Neuronal stem cell (in vitro differentiated cells): ENCODE results near the gene SLC9A8.

Experiments used
- DNase-seq: peaks from one replicate; pipeline ENCODE4 v3.0.0-alpha.2; 2013; ENCODE audit warnings: low spot score
- H2AFZ ChIP-seq: one replicate; pipeline ENCODE4 v1.6.1; 2013; ENCODE audit warnings: mild to moderate bottlenecking, low read length, inconsistent platforms
- H2AK5ac ChIP-seq: 2 replicates; pipeline ENCODE4 v1.6.1; 2013; ENCODE audit warnings: low read depth, mild to moderate bottlenecking, inconsistent platforms, low read length, moderate library complexity, mixed read lengths
- H2BK120ac ChIP-seq: 2 replicates; pipeline ENCODE4 v1.6.1; 2013; ENCODE audit warnings: low read depth, mild to moderate bottlenecking, inconsistent platforms, low read length, moderate library complexity, mixed read lengths
- H2BK12ac ChIP-seq: one replicate; pipeline ENCODE4 v1.6.1; 2013; ENCODE audit warnings: low read length, inconsistent platforms
- H2BK15ac ChIP-seq: 2 replicates; pipeline ENCODE4 v1.6.1; 2013; ENCODE audit warnings: mild to moderate bottlenecking, low read length, inconsistent platforms, mixed read lengths
- H2BK5ac ChIP-seq: one replicate; pipeline ENCODE4 v1.6.1; 2013; ENCODE audit warnings: inconsistent platforms, mild to moderate bottlenecking, low read length, moderate library complexity
- H3K14ac ChIP-seq: one replicate; pipeline ENCODE4 v1.6.1; 2013; ENCODE audit warnings: low read length, inconsistent platforms
- H3K18ac ChIP-seq: 2 replicates; pipeline ENCODE4 v1.6.1; 2013; ENCODE audit warnings: low read length, inconsistent platforms
- H3K23ac ChIP-seq: 2 replicates; pipeline ENCODE4 v1.6.1; 2013; ENCODE audit warnings: low read depth, mild to moderate bottlenecking, mixed read lengths, low read length, inconsistent platforms; ENCODE audit not compliant: poor library complexity
- H3K27ac ChIP-seq: replicated peaks from 3 replicates; pipeline ENCODE4 v1.5.1; 2013; ENCODE audit warnings: low read length, inconsistent platforms
- H3K27me3 ChIP-seq, 3 experiments: 2 replicates each; pipeline ENCODE4 v1.6.1; 2013; ENCODE audit warnings: low read length in 3 of 3, mild to moderate bottlenecking in 2 of 3, inconsistent platforms in 1 of 3, low read depth in 1 of 3, mixed read lengths in 1 of 3, moderate library complexity in 1 of 3; ENCODE audit not compliant: control insufficient read depth in 3 of 3, insufficient read depth in 3 of 3
- H3K36me3 ChIP-seq, 2 donors: replicated peaks in 1 of 2; 2 replicates each; pipeline ENCODE4 v1.6.1; 2013; ENCODE audit warnings: low read length in 2 of 2; ENCODE audit not compliant: control insufficient read depth in 2 of 2, insufficient read depth in 2 of 2
- H3K4ac ChIP-seq: 2 replicates; pipeline ENCODE4 v1.6.1; 2013; ENCODE audit warnings: inconsistent platforms, mild to moderate bottlenecking, low read length, moderate library complexity
- H3K4me1 ChIP-seq, 2 donors: 1 replicate in 1 of 2; 2 replicates in 1 of 2; pipeline ENCODE4 v1.6.1; 2013; ENCODE audit warnings: low read length in 2 of 2, low read depth in 1 of 2; ENCODE audit not compliant: control insufficient read depth in 2 of 2, insufficient read depth in 1 of 2
- H3K4me2 ChIP-seq: one replicate; pipeline ENCODE4 v1.6.1; 2013; ENCODE audit warnings: mild to moderate bottlenecking, low read length, inconsistent platforms; ENCODE audit not compliant: insufficient read depth, poor library complexity, severe bottlenecking
- H3K4me3 ChIP-seq, 2 donors: 2 replicates each; pipeline ENCODE4 v1.5.1; 2013; ENCODE audit warnings: low read length in 2 of 2, mild to moderate bottlenecking in 2 of 2, inconsistent platforms in 1 of 2, moderate library complexity in 1 of 2
- H3K79me1 ChIP-seq: one replicate; pipeline ENCODE4 v1.6.1; 2013; ENCODE audit warnings: low read depth, mild to moderate bottlenecking, inconsistent platforms, low read length, moderate library complexity
- H3K9ac ChIP-seq: one replicate; pipeline ENCODE4 v1.6.1; 2013; ENCODE audit warnings: mild to moderate bottlenecking, low read depth, low read length, inconsistent platforms; ENCODE audit not compliant: poor library complexity
- H3K9me3 ChIP-seq, 2 donors: replicated peaks in 1 of 2; 2 replicates each; pipeline versions ENCODE3 to v1.6.1; 2013; ENCODE audit warnings: low read length in 2 of 2, mild to moderate bottlenecking in 2 of 2, inconsistent platforms in 1 of 2, low read depth in 1 of 2, mixed read lengths in 1 of 2, moderate library complexity in 1 of 2; ENCODE audit not compliant: control insufficient read depth in 2 of 2, insufficient read depth in 1 of 2
- H4K8ac ChIP-seq: one replicate; pipeline ENCODE4 v1.6.1; 2013; ENCODE audit warnings: low read depth, mild to moderate bottlenecking, inconsistent platforms, low read length, moderate library complexity
- H4K91ac ChIP-seq: one replicate; pipeline ENCODE4 v1.6.1; 2013; ENCODE audit warnings: low read length, low read depth, mild to moderate bottlenecking, inconsistent platforms; ENCODE audit not compliant: poor library complexity
- WGBS, 2 donors: extraction: QIAGEN DNeasy Blood & Tissue Kit; methylation state at CpG; one replicate each; pipeline ENCODE4 v1.1.7; 2013; ENCODE audit warnings: missing lambda C conversion rate in 2 of 2, mixed read lengths in 1 of 2; ENCODE audit not compliant: insufficient read length in 2 of 2, insufficient replicate concordance in 1 of 2; ENCODE audit errors: extremely low coverage in 2 of 2; 5-methylcytosine and 5-hydroxymethylcytosine counted together

Gene SLC9A8

DNA sequence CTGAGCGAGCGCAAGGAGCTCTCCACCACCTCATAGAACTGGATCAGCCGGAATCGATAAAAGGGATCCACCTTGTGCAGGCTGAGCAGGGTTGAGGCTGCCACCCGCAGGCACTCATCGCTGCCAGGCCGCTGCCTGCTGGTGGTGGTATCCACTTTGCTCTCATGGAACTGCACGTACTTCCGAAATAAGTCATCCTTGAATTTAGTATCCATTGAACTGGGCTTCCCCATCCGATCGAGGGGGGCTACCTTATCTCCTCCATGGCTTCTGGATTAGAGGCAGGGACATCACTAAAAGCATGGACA, 95.6 kb downstream of the SLC9A8 start:
- no peak overlapping the region for H3K18ac ChIP-seq
- peaks cover 10% of the 10 kb centered on the region for H3K79me1 ChIP-seq
- H3K4me3 ChIP-seq, result no peak overlapping the region
- no peak overlapping the region for H2BK120ac ChIP-seq
- H2AFZ ChIP-seq, result no peak overlapping the region
- no peak overlapping the region for H2AK5ac ChIP-seq
- H3K4me2 ChIP-seq, result no peak overlapping the region
- no peaks in the 10 kb centered on the region for H3K27me3 ChIP-seq
- H3K36me3 ChIP-seq, result peaks cover 31 to 50% of the 10 kb centered on the region in 2 donors
- H4K91ac ChIP-seq, result no peak overlapping the region
- no peak overlapping the region for H2BK15ac ChIP-seq
- H3K4me1 ChIP-seq, result peaks cover 0 to 11% of the 10 kb centered on the region in 2 donors
- H2BK5ac ChIP-seq, result no peak overlapping the region
- no peak overlapping the region for H3K23ac ChIP-seq
- no peak for DNase-seq
- no peak overlapping the region for H3K27ac ChIP-seq
- no peak overlapping the region for H3K9ac ChIP-seq
- no peak overlapping the region for H3K14ac ChIP-seq
- WGBS, 2 donors, result no CpG with 5 or more reads among the region's 11 CpGs
- no peaks in the 10 kb centered on the region for H3K9me3 ChIP-seq
- no peak overlapping the region for H4K8ac ChIP-seq
- H3K4ac ChIP-seq, result no peak overlapping the region
- H2BK12ac ChIP-seq, result no peak overlapping the region

DNA sequence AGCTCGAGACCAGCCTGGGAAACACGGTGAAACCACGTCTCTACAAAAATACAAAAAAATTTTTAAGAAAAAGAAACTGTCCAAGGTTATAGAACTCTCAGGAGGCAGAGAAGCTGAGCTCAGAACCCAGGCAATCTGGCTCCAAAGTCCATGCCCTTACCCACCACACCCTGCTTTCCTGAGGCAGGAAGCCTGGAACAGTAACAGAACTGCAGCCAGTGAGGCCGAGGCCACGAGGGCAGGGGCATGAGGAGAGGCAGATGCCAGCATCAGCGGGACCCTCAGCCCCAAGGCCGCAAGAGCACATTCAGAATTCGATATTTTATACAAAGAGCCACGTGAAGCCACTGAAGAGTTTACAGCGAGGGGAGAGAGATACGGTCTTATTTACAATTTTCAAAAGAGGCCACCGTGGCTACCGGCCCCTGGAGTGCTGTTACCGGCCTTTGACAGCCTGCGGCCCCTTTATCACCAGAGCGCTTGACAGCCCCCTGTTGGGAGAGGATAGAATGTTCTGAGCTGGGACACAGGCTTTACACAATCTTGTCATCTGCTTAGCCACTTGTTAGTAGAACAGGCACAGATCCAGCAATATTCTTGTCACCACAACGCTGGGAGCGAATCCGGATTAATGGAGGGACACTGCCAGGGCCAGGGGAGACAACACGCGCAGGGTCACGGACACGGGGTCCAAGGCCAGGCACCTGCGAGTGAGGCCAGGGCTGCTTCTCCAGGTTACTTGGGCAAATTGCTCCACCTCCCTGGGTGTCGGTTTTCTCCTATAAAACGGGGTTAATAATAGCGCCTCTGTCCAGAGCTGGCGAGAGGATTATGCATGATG, 97.1 kb downstream of the SLC9A8 start:
- Histone ChIP-seq H3K4me1 (peaks cover 6 to 17% of the 10 kb centered on the region in 2 donors), H3K27me3 (no peaks in the 10 kb centered on the region), H3K23ac (no peak overlapping the region), H4K91ac (peak overlapping the region; percentile 77), H2BK120ac (no peak overlapping the region), H3K4me2 (no peak overlapping the region), H3K36me3 (peaks cover 23 to 38% of the 10 kb centered on the region in 2 donors), H3K27ac (no peak overlapping the region), H2AFZ (peak overlapping the region; percentile 48), H3K4me3 (no peak overlapping the region), H3K79me1 (peaks cover 13% of the 10 kb centered on the region), H2BK15ac (no peak overlapping the region), H3K14ac (no peak overlapping the region), H2BK5ac (no peak overlapping the region), H3K9me3 (no peaks in the 10 kb centered on the region), H3K18ac (no peak overlapping the region), H2AK5ac (no peak overlapping the region), H2BK12ac (no peak overlapping the region), H4K8ac (no peak overlapping the region), H3K9ac (no peak overlapping the region), H3K4ac (no peak overlapping the region)
- no CpG with 5 or more reads among the region's 28 CpGs for WGBS, 2 donors
- no peak for DNase-seq

DNA sequence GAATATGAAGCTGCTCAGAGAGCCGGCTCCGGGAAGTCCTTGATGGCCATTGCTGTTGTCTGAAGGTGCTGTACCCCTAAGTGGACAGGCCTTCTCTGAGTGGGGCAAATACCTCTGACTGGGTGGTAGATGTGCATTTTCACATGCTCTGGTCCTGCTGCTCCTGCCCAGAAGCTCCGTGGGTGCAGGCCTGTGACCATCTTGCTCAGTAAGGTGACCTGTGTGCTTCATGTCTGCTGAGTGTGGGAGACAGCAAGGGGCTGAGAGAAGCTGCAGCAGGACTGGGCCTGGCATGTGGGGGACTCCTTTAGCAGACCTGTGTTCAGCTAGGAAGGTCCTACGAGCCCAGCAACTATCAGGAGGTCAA, 97.7 kb downstream of the SLC9A8 start:
- no CpG with 5 or more reads among the region's 4 CpGs for WGBS, 2 donors
- H2BK5ac ChIP-seq, result no peak overlapping the region
- H3K23ac ChIP-seq, result no peak overlapping the region
- H3K79me1 ChIP-seq, result peaks cover 16% of the 10 kb centered on the region
- no peak overlapping the region for H3K4me2 ChIP-seq
- peak overlapping the region; percentile 34 for H3K9ac ChIP-seq
- H4K91ac ChIP-seq, result no peak overlapping the region
- no peak overlapping the region for H2AK5ac ChIP-seq
- no peaks in the 10 kb centered on the region for H3K9me3 ChIP-seq
- H3K4me1 ChIP-seq, result peaks cover 6 to 17% of the 10 kb centered on the region in 2 donors
- H3K14ac ChIP-seq, result no peak overlapping the region
- H2BK15ac ChIP-seq, result no peak overlapping the region
- H3K36me3 ChIP-seq, result peaks cover 17 to 32% of the 10 kb centered on the region in 2 donors
- no peak overlapping the region for H3K18ac ChIP-seq
- no peak overlapping the region for H4K8ac ChIP-seq
- H3K4me3 ChIP-seq, result no peak overlapping the region
- no peaks in the 10 kb centered on the region for H3K27me3 ChIP-seq
- no peak overlapping the region for H2BK12ac ChIP-seq
- no peak overlapping the region for H3K27ac ChIP-seq
- no peak overlapping the region for H2BK120ac ChIP-seq
- no peak overlapping the region for H2AFZ ChIP-seq
- no peak overlapping the region for H3K4ac ChIP-seq
- DNase-seq, result no peak

DNA sequence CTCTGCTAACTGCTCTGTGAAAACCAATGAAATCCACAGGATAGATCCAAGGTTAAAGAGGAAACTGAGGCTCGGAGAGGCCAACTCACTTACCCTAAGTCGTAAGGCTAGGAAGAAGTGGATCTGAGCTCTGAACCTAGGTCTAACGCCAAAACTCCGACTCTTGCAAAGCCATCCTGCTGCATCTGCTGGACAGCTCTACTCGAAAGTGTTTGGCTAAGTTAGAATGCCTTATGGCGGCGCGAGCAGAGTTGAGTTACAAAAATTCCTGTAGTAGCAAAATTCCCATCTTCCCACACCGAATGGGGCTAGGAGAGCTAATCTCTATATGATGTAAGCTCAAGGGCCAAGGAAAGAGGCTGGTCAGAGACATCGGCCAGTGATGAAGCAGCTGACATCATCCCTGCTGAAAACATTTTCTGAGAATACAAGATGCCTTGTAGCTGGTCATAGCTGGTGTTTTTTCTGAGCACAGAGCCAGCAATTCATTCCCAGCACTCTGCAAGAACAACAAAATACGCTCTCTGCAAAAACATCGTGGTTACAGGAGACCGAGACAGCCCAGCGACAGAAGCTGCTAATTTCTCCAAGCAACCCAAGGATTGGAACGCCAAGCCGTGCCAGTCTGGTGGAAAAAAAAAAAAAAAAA, 100.9 kb downstream of the SLC9A8 start:
- Histone ChIP-seq H2BK120ac (no peak overlapping the region), H2BK15ac (no peak overlapping the region), H4K8ac (no peak overlapping the region), H2BK12ac (no peak overlapping the region), H3K36me3 (peaks cover 2 to 4% of the 10 kb centered on the region in 2 donors), H2AFZ (no peak overlapping the region), H3K27ac (no peak overlapping the region), H2BK5ac (no peak overlapping the region), H3K9ac (no peak overlapping the region), H3K18ac (no peak overlapping the region), H3K9me3 (no peaks in the 10 kb centered on the region), H3K4me3 (peak overlapping the region in 1 of 2 donors; percentile 86), H3K27me3 (no peaks in the 10 kb centered on the region), H2AK5ac (no peak overlapping the region), H3K4me1 (peaks cover 6 to 19% of the 10 kb centered on the region in 2 donors), H4K91ac (no peak overlapping the region), H3K14ac (no peak overlapping the region), H3K4me2 (no peak overlapping the region), H3K79me1 (peaks cover 9% of the 10 kb centered on the region), H3K4ac (no peak overlapping the region), H3K23ac (no peak overlapping the region)
- no peak for DNase-seq
- WGBS, 2 donors, result no CpG with 5 or more reads among the region's 16 CpGs
